Bronchial epithelial cell (primary cell): Measurements from ENCODE around the gene CDK3. TPM values are rescaled to one million over a fixed set of nuclear protein-coding genes. Genes with fewer than 3 reads are reported as not detected.
A peak's percentile ranks its signal among the peaks of the same experiment; 100 is the strongest.

Experiments
- DNase-seq: peaks from one replicate; pipeline ENCODE4 v3.0.0-alpha.2; 2010; ENCODE audit warnings: low read depth
- FAIRE-seq: peaks from 2 replicates; lab custom pipeline; 2011; peaks lifted over from hg19 to GRCh38; lab: Jason Lieb, UNC
- H3K27me3 ChIP-seq: 2 replicates; pipeline ENCODE4 v1.5.1; 2011; ENCODE audit warnings: low read length; ENCODE audit not compliant: control insufficient read depth, insufficient read depth
- H3K36me3 ChIP-seq: 2 replicates; pipeline ENCODE4 v1.5.1; 2011; ENCODE audit warnings: low read length; ENCODE audit not compliant: control insufficient read depth, insufficient read depth
- H3K4me3 ChIP-seq: 2 replicates; pipeline ENCODE4 v1.5.1; 2011; ENCODE audit warnings: mild to moderate bottlenecking, low read depth, low read length, control low read depth
- CTCF ChIP-seq: IDR thresholded peaks from 2 replicates; pipeline ENCODE4 v1.5.1; 2011; ENCODE audit warnings: mild to moderate bottlenecking, moderate library complexity, low read length, control low read depth, inconsistent platforms; ENCODE audit not compliant: insufficient read depth, severe bottlenecking
- total RNA-seq: library from RNA; depleted of rRNA; stranded (reverse); fragments of >200 nt; gene quantifications from 2 replicates; pipeline ENCODE4 v1.2.1, GENCODE V29; 2014

CDK3 gene
- total RNA-seq, 1 donor from 2014 or later: 1.3 TPM

- Histone ChIP-seq H3K27me3 (no peaks in the 10 kb centered on the region), H3K4me3 (no peak overlapping the region), H3K36me3 (peaks cover 13% of the 10 kb centered on the region)
- FAIRE-seq (no peak), DNase-seq (peak; percentile 78)
- no peak for TF ChIP-seq CTCF
Measured at GRCh38 chr17:76050538-76051467, 50.1 kb downstream of the CDK3 start.

GRCh38 chr17:76051561-76051960 is 50.9 kb downstream of the CDK3 start:
- Histone ChIP-seq H3K27me3 (no peaks in the 10 kb centered on the region), H3K4me3 (no peak overlapping the region), H3K36me3 (peaks cover 12% of the 10 kb centered on the region)
- DNase-seq: no peak
- TF ChIP-seq CTCF: no peak
- FAIRE-seq: no peak

GRCh38 chr17:76053246-76054111 is 52.8 kb downstream of the CDK3 start:
- FAIRE-seq (no peak), DNase-seq (peak; percentile 95)
- H3K36me3 ChIP-seq: peaks cover 18% of the 10 kb centered on the region
- no peaks in the 10 kb centered on the region for H3K27me3 ChIP-seq
- H3K4me3 ChIP-seq: peak overlapping the region; percentile 19
- TF ChIP-seq CTCF: no peak

- Histone ChIP-seq H3K4me3 (no peak overlapping the region), H3K36me3 (peaks cover 24% of the 10 kb centered on the region), H3K27me3 (no peaks in the 10 kb centered on the region)
- no peak for TF ChIP-seq CTCF
- peak; percentile 95 for DNase-seq
- FAIRE-seq: no peak
Measured at GRCh38 chr17:76054112-76054476, 53.4 kb downstream of the CDK3 start.

Other genes with a start within 250 kb of the CDK3 start
- gene GALK1, start 235.7 kb upstream of the CDK3 start, total RNA-seq: 13.4 and 32.8 TPM in 2 replicates
- gene UNK, start 216.0 kb upstream of the CDK3 start, total RNA-seq: 10.8 and 11.4 TPM in 2 replicates
- 4.7 and 17.0 TPM in 2 replicates for gene UNC13D, start 156.5 kb upstream of the CDK3 start, total RNA-seq
- 17.9 and 20.2 TPM in 2 replicates for gene WBP2, start 145.5 kb upstream of the CDK3 start, total RNA-seq
- 10.5 and 14.6 TPM in 2 replicates for gene TRIM47, start 122.3 kb upstream of the CDK3 start, total RNA-seq
- 13.2 and 21.1 TPM in 2 replicates for gene TRIM65, start 103.9 kb upstream of the CDK3 start, total RNA-seq
- gene MRPL38, start 96.0 kb upstream of the CDK3 start, total RNA-seq: 27.4 and 31.7 TPM in 2 replicates
- 10.5 and 16.0 TPM in 2 replicates for gene FBF1, start 59.8 kb upstream of the CDK3 start, total RNA-seq
- 39.8 and 49.5 TPM in 2 replicates for gene ACOX1, start 21.7 kb upstream of the CDK3 start, total RNA-seq
- gene TEN1, start 21.6 kb upstream of the CDK3 start, total RNA-seq: 19.6 and 24.5 TPM in 2 replicates
- 27.1 and 93.3 TPM in 2 replicates for gene EVPL, start 26.5 kb downstream of the CDK3 start, total RNA-seq
- gene SRP68, start 71.7 kb downstream of the CDK3 start, total RNA-seq: 42.9 and 54.8 TPM in 2 replicates
- gene GALR2, start 73.9 kb downstream of the CDK3 start, total RNA-seq: not detected in 2 replicates
- gene ZACN, start 78.3 kb downstream of the CDK3 start, total RNA-seq: not detected in 2 replicates
- gene EXOC7, start 102.9 kb downstream of the CDK3 start, total RNA-seq: 41.9 and 49.5 TPM in 2 replicates
- gene FOXJ1, start 140.4 kb downstream of the CDK3 start, total RNA-seq: not detected in 2 replicates
- gene RNF157, start 239.6 kb downstream of the CDK3 start, total RNA-seq: not detected in 2 replicates